Measurements from ENCODE around the gene VIT.

DNA sequence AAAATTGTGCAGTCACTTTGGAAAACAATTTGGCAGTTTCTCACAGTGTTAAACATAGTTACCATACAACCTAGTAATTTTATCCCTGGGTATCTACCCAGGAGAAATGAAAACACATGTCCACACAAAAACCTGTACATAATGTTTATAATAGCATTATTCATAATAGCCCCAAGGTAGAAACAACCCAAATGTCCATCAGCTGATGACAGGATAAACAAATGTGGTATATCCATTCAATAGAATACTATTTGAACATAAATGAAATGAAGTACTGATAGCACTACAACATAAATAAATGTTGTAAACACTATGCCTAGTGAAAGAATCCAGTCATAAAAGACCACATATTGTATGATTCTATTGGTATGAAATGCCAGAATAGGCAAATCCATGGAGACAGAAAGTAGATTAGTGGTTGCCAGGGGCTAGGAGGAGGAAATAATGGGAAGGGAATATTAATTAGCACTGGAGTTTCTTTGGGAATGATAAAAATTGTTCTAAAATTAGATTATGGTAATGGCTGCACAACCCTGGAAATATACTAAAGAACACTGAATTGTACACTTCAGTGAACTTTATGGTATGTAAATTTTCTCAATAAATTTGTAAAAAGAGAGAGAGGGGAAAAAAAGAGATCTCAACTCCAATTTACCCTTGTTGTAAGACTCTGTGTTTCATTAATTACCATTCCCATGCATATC, 20.8 kb upstream of the VIT start:
- no peak for TF ChIP-seq MXI1 (IDR thresholded peaks at IDR 0.05; ENCODE audit: low read depth, low read length)
- no peak for TF ChIP-seq EP300 (IDR thresholded peaks at IDR 0.05; ENCODE audit: borderline replicate concordance in 1 of 2, low read depth in 1 of 2, low read length in 1 of 2)
- TF ChIP-seq CTCF (IDR thresholded peaks at IDR 0.05), result no peak
- TF ChIP-seq FOXJ3 (CRISPR knock-in tag; IDR thresholded peaks at IDR 0.05), result no peak
- TF ChIP-seq FOSL2 (IDR thresholded peaks at IDR 0.05; ENCODE audit: borderline replicate concordance, low read depth), result no peak
- no peak for TF ChIP-seq JUND (IDR thresholded peaks at IDR 0.05)

Data from SK-N-SH (cell line).